Endothelial cell of umbilical vein (primary cell): ENCODE measurements around the gene LYPD4.

Experiments used
- EZH2 ChIP-seq: IDR thresholded peaks from 2 replicates; pipeline ENCODE4 v1.6.1; 2012; ENCODE audit warnings: borderline replicate concordance, low read depth, mild to moderate bottlenecking, moderate library complexity, low read length, inconsistent platforms; ENCODE audit not compliant: severe bottlenecking
- GATA2 ChIP-seq: IDR thresholded peaks from 2 replicates; pipeline ENCODE4 v1.7.0; 2011; ENCODE audit warnings: low read depth, mild to moderate bottlenecking, moderate library complexity, mixed read lengths, low read length; ENCODE audit not compliant: insufficient read length, insufficient read depth
- POLR2A ChIP-seq: IDR thresholded peaks from 2 replicates; pipeline ENCODE4 v1.6.1; 2012; ENCODE audit warnings: low read depth, mild to moderate bottlenecking, control low read depth, low read length
- POLR2AphosphoS5 ChIP-seq: IDR thresholded peaks from 2 replicates; pipeline ENCODE4 v1.6.1; 2012; ENCODE audit warnings: low read depth, mild to moderate bottlenecking, control low read depth, low read length, moderate library complexity; ENCODE audit not compliant: insufficient read depth
- TF ChIP-seq, protein P1 (sequence below), 2 donors: IDR thresholded peaks; 1 replicate in 1 of 2; 2 replicates in 1 of 2; pipeline ENCODE4 v1.5.1; 2011; ENCODE audit warnings: low read length in 2 of 2, mild to moderate bottlenecking in 2 of 2, moderate library complexity in 2 of 2, control low read depth in 1 of 2, inconsistent platforms in 1 of 2, low read depth in 1 of 2; ENCODE audit not compliant: insufficient read depth in 1 of 2; ENCODE audit errors: extremely low read depth in 1 of 2

DNA sequence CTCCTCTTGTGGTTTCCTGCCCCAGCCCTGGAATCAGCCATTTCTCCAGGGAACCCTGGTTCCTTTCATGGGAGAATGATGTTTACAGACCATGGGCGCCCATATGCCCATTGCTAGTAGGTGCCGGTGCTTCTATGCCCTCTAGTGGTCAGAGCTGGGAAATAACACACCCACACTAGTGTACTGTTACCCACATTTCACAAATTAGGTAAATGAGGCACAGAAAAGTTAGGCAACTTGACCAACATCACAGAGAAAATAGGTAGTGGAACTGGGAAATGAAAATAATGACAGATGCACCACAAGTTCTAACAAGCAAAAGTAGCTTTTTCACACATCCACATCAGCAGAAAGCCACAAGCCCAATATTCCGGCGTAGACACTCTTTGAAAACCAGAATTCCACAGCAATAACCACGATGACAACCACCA is 49.4 kb downstream of the LYPD4 start:
- TF ChIP-seq POLR2A (no peak), POLR2AphosphoS5 (no peak), EZH2 (no peak), GATA2 (no peak)
- TF ChIP-seq, protein P1, sequence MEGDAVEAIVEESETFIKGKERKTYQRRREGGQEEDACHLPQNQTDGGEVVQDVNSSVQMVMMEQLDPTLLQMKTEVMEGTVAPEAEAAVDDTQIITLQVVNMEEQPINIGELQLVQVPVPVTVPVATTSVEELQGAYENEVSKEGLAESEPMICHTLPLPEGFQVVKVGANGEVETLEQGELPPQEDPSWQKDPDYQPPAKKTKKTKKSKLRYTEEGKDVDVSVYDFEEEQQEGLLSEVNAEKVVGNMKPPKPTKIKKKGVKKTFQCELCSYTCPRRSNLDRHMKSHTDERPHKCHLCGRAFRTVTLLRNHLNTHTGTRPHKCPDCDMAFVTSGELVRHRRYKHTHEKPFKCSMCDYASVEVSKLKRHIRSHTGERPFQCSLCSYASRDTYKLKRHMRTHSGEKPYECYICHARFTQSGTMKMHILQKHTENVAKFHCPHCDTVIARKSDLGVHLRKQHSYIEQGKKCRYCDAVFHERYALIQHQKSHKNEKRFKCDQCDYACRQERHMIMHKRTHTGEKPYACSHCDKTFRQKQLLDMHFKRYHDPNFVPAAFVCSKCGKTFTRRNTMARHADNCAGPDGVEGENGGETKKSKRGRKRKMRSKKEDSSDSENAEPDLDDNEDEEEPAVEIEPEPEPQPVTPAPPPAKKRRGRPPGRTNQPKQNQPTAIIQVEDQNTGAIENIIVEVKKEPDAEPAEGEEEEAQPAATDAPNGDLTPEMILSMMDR (IDR thresholded peaks at IDR 0.05; ENCODE audit: extremely low read depth in 1 of 2, insufficient read depth in 1 of 2, low read depth in 1 of 2, low read length in 2 of 2) = peak; percentile 69 to 75
